ENCODE results near the gene SLC2A8. TPM values are rescaled to one million over a fixed set of nuclear protein-coding genes. Genes with fewer than 3 reads are reported as not detected.

Gene SLC2A8
- total RNA-seq, 6 donors from 2014 or later, result 7.0 to 27.4 (median 20.2) TPM

- no peak for DNase-seq
Observed at GRCh38 chr9:127422133-127422782, 25.3 kb downstream of the SLC2A8 start.

GRCh38 chr9:127422787-127423186 lies 25.8 kb downstream of the SLC2A8 start:
- DNase-seq (no peak), ATAC-seq (ENCODE audit: low FRiP score in 2 of 2) (no peak)
- Histone ChIP-seq H3K36me3 (peaks cover 0 to 3% (median 0%) of the 10 kb centered on the region in 4 donors), H3K4me1 (peaks cover 23 to 42% (median 26%) of the 10 kb centered on the region in 4 donors), H3K4me3 (peak overlapping the region in 3 of 4 donors; percentile 66 to 88 (median 83)), H3K9me3 (no peaks in the 10 kb centered on the region), H3K27ac (peak overlapping the region in 1 of 4 donors; percentile 89), H3K27me3 (no peaks in the 10 kb centered on the region)
- 61 to 64% methylated on average over 4 to 6 of the region's 6 CpGs for WGBS, 2 donors
- TF ChIP-seq POLR2AphosphoS5 (IDR thresholded peaks at IDR 0.05) (no peak), POLR2A (IDR thresholded peaks at IDR 0.05) (no peak), CTCF (IDR thresholded peaks at IDR 0.05) (no peak), EP300 (IDR thresholded peaks at IDR 0.05) (no peak)

More at GRCh38 chr9:127422133-127422782, 25.3 kb downstream of the SLC2A8 start:
- H3K4me3 ChIP-seq, result peak overlapping the region in 1 of 4 donors; percentile 88
- no peak for TF ChIP-seq POLR2A (IDR thresholded peaks at IDR 0.05)
- TF ChIP-seq EP300 (IDR thresholded peaks at IDR 0.05), result no peak
- TF ChIP-seq CTCF (IDR thresholded peaks at IDR 0.05), result no peak
- TF ChIP-seq POLR2AphosphoS5 (IDR thresholded peaks at IDR 0.05), result no peak
- peaks cover 0 to 3% (median 0%) of the 10 kb centered on the region in 4 donors for H3K36me3 ChIP-seq
- 88 to 94% methylated on average over 4 to 10 of the region's 10 CpGs for WGBS, 2 donors
- H3K4me1 ChIP-seq, result peaks cover 23 to 42% (median 26%) of the 10 kb centered on the region in 4 donors
- ATAC-seq (ENCODE audit: low FRiP score in 2 of 2), result no peak
- peak overlapping the region in 1 of 4 donors; percentile 89 for H3K27ac ChIP-seq
- H3K9me3 ChIP-seq, result no peaks in the 10 kb centered on the region
- no peaks in the 10 kb centered on the region for H3K27me3 ChIP-seq

- H3K27me3 ChIP-seq, result no peaks in the 10 kb centered on the region
- no peak for TF ChIP-seq EP300 (IDR thresholded peaks at IDR 0.05)
- no peak for TF ChIP-seq CTCF (IDR thresholded peaks at IDR 0.05)
- no peak for TF ChIP-seq POLR2A (IDR thresholded peaks at IDR 0.05)
- no peak for TF ChIP-seq POLR2AphosphoS5 (IDR thresholded peaks at IDR 0.05)
- H3K4me1 ChIP-seq, result peaks cover 23 to 42% (median 26%) of the 10 kb centered on the region in 4 donors
- no peak for DNase-seq
- H3K27ac ChIP-seq, result peak overlapping the region; percentile 85 to 92 (median 90)
- peak in 1 of 2 donors; percentile 16 for ATAC-seq (ENCODE audit: low FRiP score in 2 of 2)
- H3K4me3 ChIP-seq, result peak overlapping the region; percentile 66 to 92 (median 86)
- peaks cover 0 to 5% (median 2%) of the 10 kb centered on the region in 4 donors for H3K36me3 ChIP-seq
- no peaks in the 10 kb centered on the region for H3K9me3 ChIP-seq
- 1 to 2% methylated on average over 9 of the region's 9 CpGs for WGBS, 2 donors
Observed at GRCh38 chr9:127423476-127423933, 26.5 kb downstream of the SLC2A8 start.

- TF ChIP-seq POLR2AphosphoS5 (IDR thresholded peaks at IDR 0.05) (peak; percentile 54 to 81), EP300 (IDR thresholded peaks at IDR 0.05) (no peak), CTCF (IDR thresholded peaks at IDR 0.05) (peak in 3 of 6 experiments; percentile 6 to 14 (median 13)), POLR2A (IDR thresholded peaks at IDR 0.05) (peak in 2 of 4 donors; percentile 37 to 78)
- ATAC-seq (ENCODE audit: low FRiP score in 2 of 2) (peak; percentile 97 to 99), DNase-seq (peak; percentile 95 to 98)
- H3K9me3 ChIP-seq, result no peaks in the 10 kb centered on the region
- peaks cover 23 to 42% (median 26%) of the 10 kb centered on the region in 4 donors for H3K4me1 ChIP-seq
- peak within 1 kb of the TSS; percentile 66 to 92 (median 86) for H3K4me3 ChIP-seq
- H3K27ac ChIP-seq, result peak within 1 kb of the TSS; percentile 85 to 92 (median 90)
- H3K27me3 ChIP-seq, result no peaks in the 10 kb centered on the region
- WGBS, 2 donors, result 0 to 1% methylated on average over 21 to 54 of the region's 54 CpGs
- peaks cover 0 to 11% (median 7%) of the 10 kb centered on the region in 4 donors for H3K36me3 ChIP-seq
Observed at GRCh38 chr9:127423934-127424675, 27.1 kb downstream of the SLC2A8 start, which contains the start of gene ZNF79. Gene ZNF79, plus strand, starts transcription at chr9:127424382. Its CDS starts 406 bp downstream, at chr9:127424788.
